Uterus (tissue), 4 donors: ENCODE results near the gene ANKRD11. TPM values are rescaled to one million over a fixed set of nuclear protein-coding genes. Genes with fewer than 3 reads are reported as not detected.
A peak's percentile ranks its signal among the peaks of the same experiment; 100 is the strongest.

Experiments
- DNase-seq, 2 donors: peaks; one replicate each; pipeline ENCODE4 v3.0.0-alpha.2; 2019 to 2020
- H3K27ac ChIP-seq, 2 donors: fragments of 200-600 bp; sonication (generic); 1 replicate in 1 of 2; 2 replicates in 1 of 2; pipeline ENCODE4 v1.5.1; 2016 to 2018
- H3K27me3 ChIP-seq, 2 donors: fragments of 200-600 bp; sonication (generic); one replicate each; pipeline ENCODE4 v1.5.1; 2018 to 2019; ENCODE audit warnings: control low read depth in 1 of 2
- H3K36me3 ChIP-seq, 2 donors: fragments of 200-600 bp; sonication (generic); one replicate each; pipeline ENCODE4 v1.5.1; 2019; ENCODE audit warnings: control low read depth in 1 of 2
- H3K4me1 ChIP-seq, 2 donors: fragments of 200-600 bp; sonication (generic); one replicate each; pipeline ENCODE4 v1.5.1; 2018 to 2019; ENCODE audit warnings: control low read depth in 1 of 2
- H3K4me3 ChIP-seq, 2 donors: fragments of 200-600 bp; sonication (generic); 1 replicate in 1 of 2; 2 replicates in 1 of 2; pipeline ENCODE4 v1.5.1; 2018 to 2019; ENCODE audit warnings: mild to moderate bottlenecking in 1 of 2
- H3K9me3 ChIP-seq, 2 donors: fragments of 200-600 bp; sonication (generic); one replicate each; pipeline ENCODE4 v1.5.1; 2019; ENCODE audit warnings: control low read depth in 1 of 2
- POLR2A ChIP-seq, 2 donors: fragments of 450-650 bp; IDR thresholded peaks; one replicate each; pipeline ENCODE4 v1.6.1; 2016; ENCODE audit warnings: antibody characterized with exemption in 2 of 2, mild to moderate bottlenecking in 1 of 2, moderate library complexity in 1 of 2
- intact Hi-C: fragments of 100-400 bp; cut with DNase I; formaldehyde crosslinking; loops from one replicate; pipeline ENCODE4 v1.15.1; 2023; ENCODE audit warnings: low total_unique reads
- total RNA-seq, 4 donors: library from RNA; depleted of rRNA in 3 of 4; stranded (reverse); fragments of >200 nt in 3 of 4; gene quantifications; one replicate each; pipeline versions ENCODE4 v1.1.0 to v1.2.4, GENCODE V29; 2014 to 2023
- TF ChIP-seq, protein P1 (sequence below), 4 experiments: fragments of 200-600 bp in 2 of 4; fragments of 450-650 bp in 2 of 4; sonication (generic) in 2 of 4; IDR thresholded peaks; one replicate each; pipeline ENCODE4 v1.5.1; 2016 to 2019; ENCODE audit warnings: antibody characterized with exemption in 4 of 4, mild to moderate bottlenecking in 2 of 4, moderate library complexity in 1 of 4
- donor health status: DM: yes; HTN: yes; CAD: no.

Gene ANKRD11
- total RNA-seq, 4 donors from 2014 or later, result 20.5 to 182 (median 45.5) TPM

DNA sequence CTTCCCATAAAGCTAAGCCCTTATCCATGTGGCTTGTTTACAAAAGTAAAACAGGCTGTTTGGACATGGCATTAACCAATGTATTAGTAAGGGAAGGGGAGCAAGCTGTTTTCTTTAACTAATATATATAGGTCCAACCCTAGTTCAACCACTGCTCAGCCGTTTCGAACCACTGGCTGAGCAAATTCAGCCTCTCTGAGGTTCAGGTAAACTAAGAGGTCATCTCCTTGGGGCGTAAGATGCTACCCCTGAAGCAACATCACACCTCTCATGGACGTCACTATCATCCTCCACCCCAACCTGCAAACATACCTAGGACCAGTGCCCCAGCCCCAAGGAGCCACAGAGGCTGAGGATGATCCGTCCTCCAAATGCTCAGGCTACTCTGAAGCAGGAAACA, 45.2 kb downstream of the ANKRD11 start:
- H3K36me3 ChIP-seq, result no peaks in the 10 kb centered on the region
- intact Hi-C loops, result no loop called here
- no peaks in the 10 kb centered on the region for H3K27me3 ChIP-seq
- no peak for DNase-seq
- TF ChIP-seq, protein P1, sequence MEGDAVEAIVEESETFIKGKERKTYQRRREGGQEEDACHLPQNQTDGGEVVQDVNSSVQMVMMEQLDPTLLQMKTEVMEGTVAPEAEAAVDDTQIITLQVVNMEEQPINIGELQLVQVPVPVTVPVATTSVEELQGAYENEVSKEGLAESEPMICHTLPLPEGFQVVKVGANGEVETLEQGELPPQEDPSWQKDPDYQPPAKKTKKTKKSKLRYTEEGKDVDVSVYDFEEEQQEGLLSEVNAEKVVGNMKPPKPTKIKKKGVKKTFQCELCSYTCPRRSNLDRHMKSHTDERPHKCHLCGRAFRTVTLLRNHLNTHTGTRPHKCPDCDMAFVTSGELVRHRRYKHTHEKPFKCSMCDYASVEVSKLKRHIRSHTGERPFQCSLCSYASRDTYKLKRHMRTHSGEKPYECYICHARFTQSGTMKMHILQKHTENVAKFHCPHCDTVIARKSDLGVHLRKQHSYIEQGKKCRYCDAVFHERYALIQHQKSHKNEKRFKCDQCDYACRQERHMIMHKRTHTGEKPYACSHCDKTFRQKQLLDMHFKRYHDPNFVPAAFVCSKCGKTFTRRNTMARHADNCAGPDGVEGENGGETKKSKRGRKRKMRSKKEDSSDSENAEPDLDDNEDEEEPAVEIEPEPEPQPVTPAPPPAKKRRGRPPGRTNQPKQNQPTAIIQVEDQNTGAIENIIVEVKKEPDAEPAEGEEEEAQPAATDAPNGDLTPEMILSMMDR (IDR thresholded peaks at IDR 0.05), result no peak
- TF ChIP-seq POLR2A (IDR thresholded peaks at IDR 0.05), result no peak
- H3K27ac ChIP-seq, result peak overlapping the region in 1 of 2 donors; percentile 12
- peaks cover 4 to 19% of the 10 kb centered on the region in 2 donors for H3K4me1 ChIP-seq
- no peaks in the 10 kb centered on the region for H3K9me3 ChIP-seq
- H3K4me3 ChIP-seq, result no peak overlapping the region

DNA sequence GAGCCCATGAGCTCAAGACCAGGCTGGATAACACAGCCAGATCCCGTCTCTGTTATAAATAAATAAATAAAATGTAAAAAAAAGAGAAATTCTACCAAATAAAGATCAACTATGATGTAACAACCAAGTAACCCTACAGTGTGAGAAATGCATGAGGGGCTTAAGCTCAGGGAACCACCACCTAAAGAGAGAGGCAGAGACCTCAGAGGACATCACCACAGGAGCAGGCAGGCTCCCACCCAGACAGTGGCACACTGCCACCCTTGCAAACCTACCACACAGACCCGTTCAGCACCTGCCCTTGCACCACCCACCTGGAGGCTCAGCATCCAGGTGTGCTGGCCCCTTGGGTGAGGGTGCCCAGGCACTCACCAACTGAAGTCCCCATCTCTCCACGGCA, 45.6 kb downstream of the ANKRD11 start:
- H3K4me3 ChIP-seq, result no peak overlapping the region
- no peaks in the 10 kb centered on the region for H3K36me3 ChIP-seq
- no peak for DNase-seq
- no peaks in the 10 kb centered on the region for H3K27me3 ChIP-seq
- intact Hi-C loops, result no loop called here
- no peaks in the 10 kb centered on the region for H3K9me3 ChIP-seq
- peak overlapping the region in 1 of 2 donors; percentile 15 for H3K27ac ChIP-seq
- H3K4me1 ChIP-seq, result peaks cover 4 to 19% of the 10 kb centered on the region in 2 donors
- TF ChIP-seq, protein P1 (IDR thresholded peaks at IDR 0.05), result no peak
- no peak for TF ChIP-seq POLR2A (IDR thresholded peaks at IDR 0.05)

DNA sequence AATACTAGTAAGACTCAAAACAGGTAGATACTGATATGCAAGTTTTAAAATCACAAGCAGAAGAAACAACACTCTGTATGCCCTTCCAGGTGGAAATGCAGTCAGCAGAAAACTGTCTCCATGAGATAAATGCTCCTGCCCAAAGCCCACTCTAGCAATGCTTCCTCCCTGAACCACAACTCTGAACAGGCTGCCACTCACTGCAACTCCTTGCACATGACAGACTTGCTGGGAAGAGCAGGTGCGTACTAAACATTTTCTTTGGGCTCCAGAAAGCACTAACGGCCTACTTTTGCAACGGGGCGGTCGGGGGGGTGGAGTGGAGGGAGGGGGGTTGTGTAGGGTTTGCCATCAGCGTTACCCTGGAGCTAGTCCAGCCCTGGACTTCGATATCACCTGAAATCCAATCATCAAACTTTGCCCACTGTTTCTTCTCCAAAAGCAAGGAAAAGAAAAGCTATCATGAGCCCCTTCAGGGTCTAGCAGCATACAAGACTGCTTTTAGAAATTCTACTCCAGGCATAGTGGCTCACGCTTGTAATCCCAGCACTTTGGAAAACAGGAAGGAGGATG, 46.1 kb downstream of the ANKRD11 start:
- intact Hi-C loops, result no loop called here
- no peak overlapping the region for H3K4me3 ChIP-seq
- no peaks in the 10 kb centered on the region for H3K9me3 ChIP-seq
- peaks cover 4 to 19% of the 10 kb centered on the region in 2 donors for H3K4me1 ChIP-seq
- no peaks in the 10 kb centered on the region for H3K27me3 ChIP-seq
- no peak for DNase-seq
- no peak for TF ChIP-seq POLR2A (IDR thresholded peaks at IDR 0.05)
- TF ChIP-seq, protein P1 (IDR thresholded peaks at IDR 0.05), result no peak
- H3K27ac ChIP-seq, result peak overlapping the region in 1 of 2 donors; percentile 15
- no peaks in the 10 kb centered on the region for H3K36me3 ChIP-seq

DNA sequence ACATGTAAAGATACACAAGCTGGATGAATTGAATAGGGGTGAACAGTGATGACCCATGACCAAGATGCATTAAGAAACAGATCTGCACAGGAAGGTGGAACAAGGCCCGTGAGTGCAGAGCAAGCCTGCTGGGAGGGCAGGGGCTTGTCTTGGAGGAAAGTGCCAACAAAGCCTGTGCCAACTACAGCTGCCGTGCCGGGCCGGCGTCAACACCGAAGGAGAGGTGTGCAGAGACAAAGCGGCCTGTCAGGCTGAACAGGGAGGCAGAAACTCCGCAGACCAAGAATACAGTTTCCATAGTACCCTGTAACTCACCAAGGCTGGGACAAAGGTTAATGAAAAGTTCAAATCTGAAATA, 46.7 kb downstream of the ANKRD11 start:
- intact Hi-C loops, result no loop called here
- DNase-seq, result no peak
- Histone ChIP-seq H3K4me3 (no peak overlapping the region), H3K36me3 (no peaks in the 10 kb centered on the region), H3K4me1 (peaks cover 4 to 19% of the 10 kb centered on the region in 2 donors), H3K27ac (no peak overlapping the region), H3K9me3 (no peaks in the 10 kb centered on the region), H3K27me3 (no peaks in the 10 kb centered on the region)
- TF ChIP-seq POLR2A (IDR thresholded peaks at IDR 0.05), result no peak
- TF ChIP-seq, protein P1 (IDR thresholded peaks at IDR 0.05), result no peak

DNA sequence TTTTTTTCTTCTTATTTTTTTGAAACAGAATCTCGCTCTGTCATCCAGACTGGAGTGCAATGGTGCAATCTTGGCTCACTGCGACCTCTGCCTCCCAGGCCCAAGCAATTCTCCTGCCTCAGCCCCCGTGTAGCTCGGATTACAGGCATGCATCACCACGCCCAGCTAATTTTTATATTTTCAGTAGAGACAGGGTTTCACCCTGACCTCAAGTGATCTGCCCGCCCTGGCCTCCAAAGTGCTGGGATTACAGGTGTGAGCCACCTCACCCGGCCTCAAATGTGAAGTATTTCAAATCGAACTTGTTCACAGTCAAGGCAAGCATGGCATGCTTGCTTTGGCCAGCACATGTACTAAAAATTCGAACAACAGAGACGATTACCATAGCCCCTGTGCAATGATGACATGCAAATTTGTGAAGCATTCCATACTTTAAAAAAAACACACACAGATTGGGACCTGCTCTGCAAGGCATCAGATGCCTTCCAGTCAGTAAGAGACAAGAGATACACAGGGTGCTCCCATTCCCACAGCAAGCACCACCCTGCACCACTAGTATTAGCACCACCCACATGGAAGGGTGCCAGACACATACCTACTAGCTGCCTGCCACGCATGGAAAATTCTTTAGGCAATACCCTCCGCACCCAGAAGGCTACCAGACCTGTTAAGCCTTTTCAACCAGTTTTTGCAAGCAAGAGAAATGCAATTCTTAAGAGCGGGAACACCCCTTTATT, 47.2 kb downstream of the ANKRD11 start:
- peak overlapping the region; percentile 45 to 58 for H3K27ac ChIP-seq
- no peaks in the 10 kb centered on the region for H3K9me3 ChIP-seq
- peaks cover 4 to 19% of the 10 kb centered on the region in 2 donors for H3K4me1 ChIP-seq
- TF ChIP-seq, protein P1 (IDR thresholded peaks at IDR 0.05), result no peak
- TF ChIP-seq POLR2A (IDR thresholded peaks at IDR 0.05), result no peak
- no peaks in the 10 kb centered on the region for H3K27me3 ChIP-seq
- H3K36me3 ChIP-seq, result no peaks in the 10 kb centered on the region
- DNase-seq, result peak; percentile 43 to 64
- intact Hi-C loops, result no loop called here
- H3K4me3 ChIP-seq, result no peak overlapping the region
